Sigmoid colon (tissue), 7 donors: ENCODE results near the gene MYH7B. TPM values are rescaled to one million over a fixed set of nuclear protein-coding genes. Genes with fewer than 3 reads are reported as not detected.

Source experiments
- DNase-seq: peaks from one replicate; pipeline ENCODE4 v3.0.0-alpha.2; 2019
- H3K27ac ChIP-seq, 4 donors: fragments of 200-600 bp; sonication (generic); one replicate each; pipeline ENCODE4 v1.5.1; 2016 to 2019; ENCODE audit warnings: mild to moderate bottlenecking in 1 of 4
- H3K27me3 ChIP-seq, 3 donors: fragments of 200-600 bp; sonication (generic); one replicate each; pipeline ENCODE4 v1.5.1; 2019; ENCODE audit warnings: mild to moderate bottlenecking in 1 of 3
- H3K36me3 ChIP-seq, 4 donors: fragments of 200-600 bp; sonication (generic); one replicate each; pipeline ENCODE4 v1.5.1; 2016 to 2019
- H3K4me1 ChIP-seq, 4 donors: fragments of 200-600 bp; sonication (generic); one replicate each; pipeline ENCODE4 v1.5.1; 2017 to 2019
- H3K4me3 ChIP-seq, 4 donors: fragments of 200-600 bp; sonication (generic); one replicate each; pipeline ENCODE4 v1.5.1; 2017 to 2019; ENCODE audit warnings: mild to moderate bottlenecking in 2 of 4, moderate library complexity in 1 of 4
- H3K9me3 ChIP-seq, 4 donors: fragments of 200-600 bp in 3 of 4; sonication (generic) in 3 of 4; one replicate each; pipeline versions ENCODE4 v1.5.1 to v1.6.1; 2013 to 2019
- CTCF ChIP-seq, 4 experiments: fragments of 450-650 bp in 3 of 4; fragments of 200-600 bp in 1 of 4; IDR thresholded peaks; one replicate each; pipeline ENCODE4 v1.5.1; 2016 to 2019; ENCODE audit warnings: antibody characterized with exemption in 4 of 4, mild to moderate bottlenecking in 3 of 4, moderate library complexity in 2 of 4
- EP300 ChIP-seq, 4 donors: sonication (generic); formaldehyde crosslinking; IDR thresholded peaks; one replicate each; pipeline ENCODE4 v1.6.1; 2017; ENCODE audit warnings: antibody characterized with exemption in 4 of 4
- POLR2A ChIP-seq, 2 donors: fragments of 450-650 bp; IDR thresholded peaks; one replicate each; pipeline ENCODE4 v1.6.1; 2016; ENCODE audit warnings: antibody characterized with exemption in 2 of 2, mild to moderate bottlenecking in 2 of 2, moderate library complexity in 2 of 2
- POLR2AphosphoS5 ChIP-seq, 4 donors: sonication (generic); formaldehyde crosslinking; IDR thresholded peaks; one replicate each; pipeline ENCODE4 v1.6.1; 2017; ENCODE audit warnings: antibody characterized with exemption in 4 of 4
- WGBS, 2 donors: extraction: QIAGEN DNeasy Blood & Tissue Kit; methylation state at CpG; one replicate each; pipeline ENCODE4 v1.1.7; 2013; 5-methylcytosine and 5-hydroxymethylcytosine counted together
- intact Hi-C: fragments of 100-400 bp; cut with DNase I; formaldehyde crosslinking; loops from one replicate; pipeline ENCODE4 v1.15.1; 2023
- polyA plus RNA-seq, 3 donors: library from polyadenylated mRNA; stranded (reverse); fragments of 200-250 nt; gene quantifications; one replicate each; pipeline ENCODE4 v1.2.3, GENCODE V29; 2013
- total RNA-seq, 4 donors: library from RNA; depleted of rRNA; stranded (reverse); fragments of >200 nt; gene quantifications; one replicate each; pipeline ENCODE4 v1.1.0, GENCODE V29; 2016
- donor health status: healthy with polysubstance abuse.
- donor health status: Bipolar disorder and iron deficiency.
- donor health status: healthy.

Gene MYH7B
- total and polyA plus RNA-seq, 7 donors = under 0.01 to 1.6 (median 0.66) TPM

- H3K36me3 ChIP-seq = peaks cover 0 to 82% (median 17%) of the 10 kb centered on the region in 4 donors
- H3K27ac ChIP-seq = no peak overlapping the region
- intact Hi-C loops = no loop called here
- H3K27me3 ChIP-seq = no peaks in the 10 kb centered on the region
- no peak overlapping the region for H3K4me3 ChIP-seq
- peaks cover 0 to 6% (median 0%) of the 10 kb centered on the region in 4 donors for H3K4me1 ChIP-seq
- 81 to 82% methylated on average over 1 of the region's 1 CpG for WGBS, 2 donors
- no peak for DNase-seq
- TF ChIP-seq POLR2AphosphoS5 (IDR thresholded peaks at IDR 0.05) = no peak
- TF ChIP-seq EP300 (IDR thresholded peaks at IDR 0.05) = no peak
- H3K9me3 ChIP-seq = no peaks in the 10 kb centered on the region
Observed at GRCh38 chr20:34940081-34940481, 15.6 kb upstream of the MYH7B start.

DNA sequence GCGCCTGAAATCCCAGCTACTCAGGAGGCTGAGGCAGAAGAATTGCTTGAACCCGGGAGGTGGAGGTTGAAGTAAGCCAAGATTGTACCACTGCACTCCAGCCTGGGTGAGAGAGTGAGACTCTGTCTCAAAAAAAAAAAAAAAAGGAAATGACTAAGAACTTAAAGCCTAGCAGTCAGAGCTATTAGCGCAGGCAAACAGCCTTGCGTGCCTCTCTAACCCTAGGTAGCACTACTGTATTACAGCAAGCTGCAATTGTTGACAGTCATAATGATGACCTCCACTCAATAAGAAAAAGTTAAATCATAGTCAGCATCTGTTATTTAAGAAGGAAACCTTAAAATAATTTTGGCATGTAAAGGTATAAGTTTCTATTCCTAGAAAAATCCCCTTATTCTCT lies 14.4 kb upstream of the MYH7B start:
- no peak for TF ChIP-seq POLR2AphosphoS5 (IDR thresholded peaks at IDR 0.05)
- DNase-seq = peak; percentile 6
- Histone ChIP-seq H3K27me3 (no peaks in the 10 kb centered on the region), H3K9me3 (no peaks in the 10 kb centered on the region), H3K27ac (no peak overlapping the region), H3K4me3 (no peak overlapping the region), H3K36me3 (peaks cover 0 to 82% (median 22%) of the 10 kb centered on the region in 4 donors), H3K4me1 (peaks cover 0 to 6% (median 0%) of the 10 kb centered on the region in 4 donors)
- WGBS, 2 donors = 90 to 92% methylated on average over 4 of the region's 4 CpGs
- intact Hi-C loops = no loop called here

GRCh38 chr20:34942301-34942700 lies 13.4 kb upstream of the MYH7B start:
- Histone ChIP-seq H3K4me1 (peaks cover 0 to 6% (median 0%) of the 10 kb centered on the region in 4 donors), H3K36me3 (peaks cover 0 to 78% (median 24%) of the 10 kb centered on the region in 4 donors)
- 97 to 98% methylated on average over 9 of the region's 9 CpGs for WGBS, 2 donors

GRCh38 chr20:34943808-34944567 lies 11.7 kb upstream of the MYH7B start:
- TF ChIP-seq POLR2A (IDR thresholded peaks at IDR 0.05) (no peak), CTCF (IDR thresholded peaks at IDR 0.05) (no peak), POLR2AphosphoS5 (IDR thresholded peaks at IDR 0.05) (no peak), EP300 (IDR thresholded peaks at IDR 0.05) (no peak)
- H3K36me3 ChIP-seq = peaks cover 0 to 66% (median 24%) of the 10 kb centered on the region in 4 donors
- intact Hi-C loops = no loop called here
- H3K4me1 ChIP-seq = no peaks in the 10 kb centered on the region
- no peak overlapping the region for H3K27ac ChIP-seq
- no peaks in the 10 kb centered on the region for H3K27me3 ChIP-seq
- DNase-seq = peak; percentile 2
- no peaks in the 10 kb centered on the region for H3K9me3 ChIP-seq
- 61 to 80% methylated on average over 2 of the region's 2 CpGs for WGBS, 2 donors
- no peak overlapping the region for H3K4me3 ChIP-seq

More at GRCh38 chr20:34942301-34942700, 13.4 kb upstream of the MYH7B start:
- Histone ChIP-seq H3K4me3 (no peak overlapping the region), H3K27me3 (no peaks in the 10 kb centered on the region), H3K27ac (no peak overlapping the region), H3K9me3 (no peaks in the 10 kb centered on the region)
- TF ChIP-seq POLR2AphosphoS5 (IDR thresholded peaks at IDR 0.05) (no peak), EP300 (IDR thresholded peaks at IDR 0.05) (no peak), POLR2A (IDR thresholded peaks at IDR 0.05) (no peak), CTCF (IDR thresholded peaks at IDR 0.05) (no peak)
- peak; percentile 52 for DNase-seq
- intact Hi-C loops = no loop called here

DNA sequence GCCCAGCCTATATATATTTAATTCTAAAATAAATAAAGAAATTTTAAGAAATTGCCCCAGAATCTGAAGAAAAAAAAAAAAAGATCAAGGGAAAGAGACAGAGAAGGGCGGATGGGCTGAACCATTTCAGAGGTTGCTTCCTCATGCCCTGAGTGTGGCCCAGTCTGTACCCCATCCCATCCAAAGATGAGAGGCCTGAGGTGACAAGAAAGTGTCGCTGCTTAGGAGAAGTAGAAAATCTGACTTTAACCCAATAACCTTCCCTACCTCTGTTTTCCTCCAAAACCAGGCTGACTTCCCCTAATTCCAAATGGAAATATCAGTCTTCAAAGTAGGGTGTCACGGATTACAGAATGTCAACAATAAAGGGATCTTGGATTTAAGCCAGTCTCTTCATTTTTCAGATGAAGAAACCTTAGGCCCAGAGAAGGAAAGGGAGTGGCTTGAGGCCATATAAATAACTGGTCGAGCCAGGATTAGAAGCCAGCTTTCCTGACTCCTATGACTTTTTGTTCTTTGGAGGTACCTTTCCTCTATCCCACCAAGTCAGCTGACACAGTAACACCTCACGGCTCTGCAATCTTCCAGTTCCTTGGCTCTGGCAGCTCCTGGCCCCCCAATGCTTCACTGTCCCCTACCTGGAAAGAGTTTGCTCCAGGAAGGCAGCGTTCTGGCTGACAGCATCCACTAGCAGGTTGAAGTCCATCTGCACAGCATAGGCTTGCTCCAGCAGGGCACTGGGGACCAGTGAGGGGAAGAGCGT lies 10.2 kb upstream of the MYH7B start:
- Histone ChIP-seq H3K4me1 (no peaks in the 10 kb centered on the region), H3K27me3 (no peaks in the 10 kb centered on the region), H3K4me3 (no peak overlapping the region), H3K27ac (peak overlapping the region in 1 of 4 donors; percentile 16), H3K9me3 (no peaks in the 10 kb centered on the region), H3K36me3 (peaks cover 0 to 66% (median 24%) of the 10 kb centered on the region in 4 donors)
- 22 to 73% methylated on average over 7 of the region's 7 CpGs for WGBS, 2 donors
- TF ChIP-seq EP300 (IDR thresholded peaks at IDR 0.05) (no peak), CTCF (IDR thresholded peaks at IDR 0.05) (no peak), POLR2A (IDR thresholded peaks at IDR 0.05) (no peak), POLR2AphosphoS5 (IDR thresholded peaks at IDR 0.05) (no peak)
- no peak for DNase-seq
- intact Hi-C loops = no loop called here
